Skeletal muscle satellite cell (primary cell): Measurements from ENCODE around the gene GRIK5.

Experiments
- H3K27me3 ChIP-seq: 2 replicates; pipeline ENCODE4 v1.7.0; 2013; ENCODE audit warnings: low read length; ENCODE audit not compliant: control insufficient read depth, insufficient read depth
- H3K36me3 ChIP-seq: 2 replicates; pipeline ENCODE4 v1.7.0; 2013; ENCODE audit warnings: mild to moderate bottlenecking, control low read depth, low read length; ENCODE audit not compliant: insufficient read depth
- H3K4me1 ChIP-seq: 2 replicates; pipeline ENCODE4 v1.7.0; 2013; ENCODE audit warnings: low read length; ENCODE audit not compliant: control insufficient read depth, insufficient read depth
- H3K4me2 ChIP-seq: 2 replicates; pipeline ENCODE4 v1.7.0; 2013; ENCODE audit warnings: mild to moderate bottlenecking, low read length
- H3K4me3 ChIP-seq: 2 replicates; pipeline ENCODE4 v1.7.0; 2013; ENCODE audit warnings: low read length
- H3K9ac ChIP-seq: 2 replicates; pipeline ENCODE4 v1.7.0; 2013; ENCODE audit warnings: mild to moderate bottlenecking, low read depth, low read length, moderate library complexity
- H3K9me3 ChIP-seq: replicated peaks from 2 replicates; pipeline ENCODE4 v1.7.0; 2013; ENCODE audit warnings: mild to moderate bottlenecking, control low read depth, low read length

Gene GRIK5

GRCh38 chr19:42083537-42083936 is 13.5 kb upstream of the GRIK5 start:
- Histone ChIP-seq H3K4me1 (peaks cover 20% of the 10 kb centered on the region), H3K4me3 (no peak overlapping the region), H3K27me3 (no peaks in the 10 kb centered on the region), H3K9ac (no peak overlapping the region), H3K36me3 (peaks cover 35% of the 10 kb centered on the region), H3K9me3 (no peaks in the 10 kb centered on the region), H3K4me2 (no peak overlapping the region)

GRCh38 chr19:42081584-42082203 is 11.7 kb upstream of the GRIK5 start:
- peaks cover 26% of the 10 kb centered on the region for H3K4me1 ChIP-seq
- H3K9ac ChIP-seq: no peak overlapping the region
- H3K4me2 ChIP-seq: no peak overlapping the region
- peaks cover 37% of the 10 kb centered on the region for H3K36me3 ChIP-seq
- H3K4me3 ChIP-seq: no peak overlapping the region
- no peaks in the 10 kb centered on the region for H3K9me3 ChIP-seq
- no peaks in the 10 kb centered on the region for H3K27me3 ChIP-seq

GRCh38 chr19:42080764-42081375 is 10.9 kb upstream of the GRIK5 start:
- H3K27me3 ChIP-seq: no peaks in the 10 kb centered on the region
- H3K4me2 ChIP-seq: no peak overlapping the region
- no peak overlapping the region for H3K9ac ChIP-seq
- no peaks in the 10 kb centered on the region for H3K9me3 ChIP-seq
- peaks cover 37% of the 10 kb centered on the region for H3K36me3 ChIP-seq
- H3K4me1 ChIP-seq: peaks cover 26% of the 10 kb centered on the region
- no peak overlapping the region for H3K4me3 ChIP-seq

- Histone ChIP-seq H3K4me3 (no peak overlapping the region), H3K4me2 (no peak overlapping the region), H3K9me3 (no peaks in the 10 kb centered on the region), H3K36me3 (peaks cover 37% of the 10 kb centered on the region), H3K9ac (no peak overlapping the region), H3K4me1 (peaks cover 28% of the 10 kb centered on the region), H3K27me3 (no peaks in the 10 kb centered on the region)
Observed at GRCh38 chr19:42079886-42080763, 10.1 kb upstream of the GRIK5 start.

GRCh38 chr19:42079276-42079669 is 9.3 kb upstream of the GRIK5 start:
- H3K4me3 ChIP-seq: no peak overlapping the region
- H3K9me3 ChIP-seq: no peaks in the 10 kb centered on the region
- no peak overlapping the region for H3K9ac ChIP-seq
- H3K36me3 ChIP-seq: peaks cover 37% of the 10 kb centered on the region
- H3K4me1 ChIP-seq: peaks cover 33% of the 10 kb centered on the region
- no peaks in the 10 kb centered on the region for H3K27me3 ChIP-seq
- H3K4me2 ChIP-seq: no peak overlapping the region

- no peak overlapping the region for H3K9ac ChIP-seq
- H3K4me2 ChIP-seq: peak overlapping the region; percentile 95
- no peaks in the 10 kb centered on the region for H3K27me3 ChIP-seq
- H3K36me3 ChIP-seq: peaks cover 37% of the 10 kb centered on the region
- H3K4me3 ChIP-seq: peak overlapping the region; percentile 95
- no peaks in the 10 kb centered on the region for H3K9me3 ChIP-seq
- peaks cover 33% of the 10 kb centered on the region for H3K4me1 ChIP-seq
Observed at GRCh38 chr19:42078538-42079275, 8.7 kb upstream of the GRIK5 start.

- H3K27me3 ChIP-seq: no peaks in the 10 kb centered on the region
- H3K4me2 ChIP-seq: peak overlapping the region; percentile 95
- H3K4me3 ChIP-seq: peak overlapping the region; percentile 95
- H3K9me3 ChIP-seq: no peaks in the 10 kb centered on the region
- H3K36me3 ChIP-seq: peaks cover 37% of the 10 kb centered on the region
- H3K4me1 ChIP-seq: peaks cover 33% of the 10 kb centered on the region
- H3K9ac ChIP-seq: no peak overlapping the region
Observed at GRCh38 chr19:42078058-42078457, 8.1 kb upstream of the GRIK5 start.

GRCh38 chr19:42076380-42076944 is 6.5 kb upstream of the GRIK5 start:
- peaks cover 33% of the 10 kb centered on the region for H3K4me1 ChIP-seq
- H3K36me3 ChIP-seq: peaks cover 32% of the 10 kb centered on the region
- no peaks in the 10 kb centered on the region for H3K27me3 ChIP-seq
- no peaks in the 10 kb centered on the region for H3K9me3 ChIP-seq
- peak overlapping the region; percentile 95 for H3K4me3 ChIP-seq
- H3K4me2 ChIP-seq: peak overlapping the region; percentile 95
- peak overlapping the region; percentile 94 for H3K9ac ChIP-seq

- Histone ChIP-seq H3K9me3 (no peaks in the 10 kb centered on the region), H3K36me3 (peaks cover 25% of the 10 kb centered on the region), H3K27me3 (peaks cover 2% of the 10 kb centered on the region), H3K4me2 (peak within 1 kb of the TSS; percentile 95), H3K9ac (peak within 1 kb of the TSS; percentile 94), H3K4me1 (peaks cover 33% of the 10 kb centered on the region), H3K4me3 (peak within 1 kb of the TSS; percentile 95)
Observed at GRCh38 chr19:42075616-42076379, 5.8 kb upstream of the GRIK5 start, which contains the start of gene ZNF574. TSS of gene ZNF574 (plus strand) at chr19:42076166. CDS start at chr19:42078607, 2,441 bp downstream.

- Histone ChIP-seq H3K9ac (peak overlapping the region; percentile 92), H3K4me1 (peaks cover 33% of the 10 kb centered on the region), H3K36me3 (peaks cover 20% of the 10 kb centered on the region), H3K9me3 (no peaks in the 10 kb centered on the region), H3K27me3 (peaks cover 7% of the 10 kb centered on the region), H3K4me2 (peak overlapping the region; percentile 92), H3K4me3 (peak overlapping the region; percentile 88)
Observed at GRCh38 chr19:42075364-42075615, 5.3 kb upstream of the GRIK5 start.
